Measurements from ENCODE around the gene FOXK1. TPM values are rescaled to one million over a fixed set of nuclear protein-coding genes. Genes with fewer than 3 reads are reported as not detected.

Gene FOXK1
- polyA plus RNA-seq, 3 donors, result 0.33 to 16.8 (median 0.76) TPM

- no peak for DNase-seq
- H3K27ac ChIP-seq (ENCODE audit: low read depth in 1 of 2, low read length in 2 of 2), result no peak overlapping the region
- H3K4me1 ChIP-seq (ENCODE audit: control insufficient read depth in 1 of 2, insufficient read depth in 2 of 2, low read length in 2 of 2), result peaks cover 68 to 70% of the 10 kb centered on the region in 2 donors
- H3K9me3 ChIP-seq (replicated peaks in 1 of 2; ENCODE audit: control insufficient read depth in 1 of 2, insufficient read depth in 1 of 2, low read length in 2 of 2), result no peaks in the 10 kb centered on the region
- WGBS (ENCODE audit: insufficient coverage), result 84% methylated on average over 12 of the region's 15 CpGs
- H3K4me3 ChIP-seq (replicated peaks in 1 of 3; ENCODE audit: low read depth in 2 of 3, low read length in 3 of 3), result no peak overlapping the region
- intact Hi-C loops (cut with micrococcal nuclease), result loop anchor here in 1 of 2 donors (5.0 kb wide), 1 partner anchor 33 kb away; no protein-coding TSS in a partner anchor
- H3K4me3 Mint-ChIP-seq, result peak overlapping the region in 1 of 2 donors; percentile 70
- no peak overlapping the region for H3K9ac ChIP-seq (ENCODE audit: insufficient read depth, low read length, poor library complexity, severe bottlenecking)
- peaks cover 98% of the 10 kb centered on the region for H4K20me1 ChIP-seq (ENCODE audit: insufficient read depth, low read length)
- H3K4me2 ChIP-seq (replicated peaks; ENCODE audit: extremely low read depth, low read length, poor library complexity, severe bottlenecking), result peak overlapping the region; percentile 80
- H2AFZ ChIP-seq (ENCODE audit: insufficient read depth, low read depth, low read length, poor library complexity, severe bottlenecking), result no peak overlapping the region
- H3K9me3 Mint-ChIP-seq, result peaks cover 0 to 4% (median 0%) of the 10 kb centered on the region in 7 donors
- no peaks in the 10 kb centered on the region for H3K27me3 ChIP-seq (ENCODE audit: control insufficient read depth in 2 of 2, insufficient read depth in 2 of 2, low read length in 2 of 2)
- peaks cover 0 to 4% (median 2%) of the 10 kb centered on the region in 3 donors for H3K27me3 Mint-ChIP-seq (ENCODE audit: low read depth in 3 of 3)
- peak overlapping the region in 4 of 7 donors; percentile 86 to 96 (median 94) for H3K27ac Mint-ChIP-seq
- TF ChIP-seq CTCF (IDR thresholded peaks at IDR 0.05), result no peak
- peaks cover 89% of the 10 kb centered on the region for H3K79me2 ChIP-seq (ENCODE audit: insufficient read depth, low read length)
- H3K36me3 ChIP-seq (replicated peaks in 1 of 2; ENCODE audit: control insufficient read depth in 1 of 2, insufficient read depth in 2 of 2, low read length in 2 of 2), result peaks cover 5 to 21% of the 10 kb centered on the region in 2 donors
- peaks cover 70% of the 10 kb centered on the region for H3K4me1 Mint-ChIP-seq
- H3K36me3 Mint-ChIP-seq, result peaks cover 27% of the 10 kb centered on the region in 2 donors
These were observed 32.1 kb downstream of the FOXK1 start for GRCh38 chr7:4714161-4714700.

DNA sequence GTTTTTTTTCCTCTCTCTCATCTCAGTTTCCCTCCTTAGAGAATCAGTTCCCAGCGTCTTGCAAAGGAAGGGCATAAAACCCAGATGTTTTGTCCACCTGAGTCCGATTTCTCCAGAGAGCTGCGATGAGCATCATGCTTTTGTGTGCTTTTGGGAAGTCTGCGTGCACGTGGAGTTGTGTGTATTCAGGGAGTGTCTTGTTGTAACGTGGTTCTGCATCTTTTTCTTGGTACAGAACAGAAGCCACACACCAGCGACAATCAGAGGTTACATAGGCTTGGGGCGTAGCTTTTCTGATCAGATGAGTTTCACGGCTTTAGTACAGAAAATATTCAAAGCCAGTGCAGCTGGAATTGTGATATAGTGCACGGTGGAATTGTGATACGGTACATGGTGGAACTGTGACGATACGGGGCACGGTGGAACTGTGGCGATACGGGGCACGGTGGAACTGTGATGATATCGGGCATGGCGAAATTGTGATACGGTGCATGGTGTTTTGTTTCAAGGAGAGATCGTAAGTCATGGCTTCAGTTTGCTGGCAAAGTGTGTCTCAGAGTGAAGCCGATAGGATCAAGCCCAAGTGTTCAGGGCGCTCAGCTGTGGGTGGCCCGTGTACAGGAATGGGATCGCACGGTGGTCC lies 32.8 kb downstream of the FOXK1 start:
- Histone ChIP-seq H2AFZ (ENCODE audit: insufficient read depth, low read depth, low read length, poor library complexity, severe bottlenecking) (no peak overlapping the region), H3K36me3 (replicated peaks in 1 of 2; ENCODE audit: control insufficient read depth in 1 of 2, insufficient read depth in 2 of 2, low read length in 2 of 2) (peaks cover 5 to 16% of the 10 kb centered on the region in 2 donors), H3K4me2 (replicated peaks; ENCODE audit: extremely low read depth, low read length, poor library complexity, severe bottlenecking) (peak overlapping the region; percentile 80), H3K4me3 (replicated peaks in 1 of 3; ENCODE audit: low read depth in 2 of 3, low read length in 3 of 3) (peak overlapping the region; percentile 6 to 70 (median 8)), H3K9me3 (replicated peaks in 1 of 2; ENCODE audit: control insufficient read depth in 1 of 2, insufficient read depth in 1 of 2, low read length in 2 of 2) (no peaks in the 10 kb centered on the region), H3K27ac (ENCODE audit: low read depth in 1 of 2, low read length in 2 of 2) (peak overlapping the region; percentile 61 to 68), H3K9ac (ENCODE audit: insufficient read depth, low read length, poor library complexity, severe bottlenecking) (no peak overlapping the region), H3K79me2 (ENCODE audit: insufficient read depth, low read length) (peaks cover 89% of the 10 kb centered on the region), H3K4me1 (ENCODE audit: control insufficient read depth in 1 of 2, insufficient read depth in 2 of 2, low read length in 2 of 2) (peaks cover 68 to 70% of the 10 kb centered on the region in 2 donors), H3K27me3 (ENCODE audit: control insufficient read depth in 2 of 2, insufficient read depth in 2 of 2, low read length in 2 of 2) (no peaks in the 10 kb centered on the region), H4K20me1 (ENCODE audit: insufficient read depth, low read length) (peaks cover 98% of the 10 kb centered on the region)
- Mint-ChIP-seq H3K27me3 (ENCODE audit: low read depth in 3 of 3) (peaks cover 0 to 4% (median 2%) of the 10 kb centered on the region in 3 donors), H3K4me1 (peaks cover 68% of the 10 kb centered on the region), H3K4me3 (peak overlapping the region; percentile 69 to 91), H3K36me3 (peaks cover 28 to 30% of the 10 kb centered on the region in 2 donors), H3K27ac (peak overlapping the region; percentile 86 to 94 (median 90)), H3K9me3 (peaks cover 0 to 4% (median 0%) of the 10 kb centered on the region in 7 donors)
- intact Hi-C loops (cut with micrococcal nuclease), result loop anchor here in 1 of 2 donors (5.0 kb wide), 1 partner anchor 32 kb away; no protein-coding TSS in a partner anchor
- no peak for TF ChIP-seq CTCF (IDR thresholded peaks at IDR 0.05)
- WGBS (ENCODE audit: insufficient coverage), result 28% methylated on average over 16 of the region's 26 CpGs
- DNase-seq, result no peak
